Suppressor macrophage (primary cell): ENCODE results near the gene CNTROB.

Experiments
- DNase-seq, 4 experiments: peaks; one replicate each; pipeline ENCODE4 v3.0.0-alpha.2; 2020 to 2022

CNTROB gene

GRCh38 chr17:7987112-7987893 is 55.3 kb downstream of the CNTROB start:
- DNase-seq = no peak

- DNase-seq = peak; percentile 83 to 95 (median 92)
These were observed 56.8 kb downstream of the CNTROB start for GRCh38 chr17:7988750-7989178.

- peak; percentile 78 to 91 (median 88) for DNase-seq
These were observed 58.0 kb downstream of the CNTROB start for GRCh38 chr17:7989781-7990655.

GRCh38 chr17:7992516-7992915 is 60.5 kb downstream of the CNTROB start:
- no peak for DNase-seq

GRCh38 chr17:7992924-7993323 is 60.9 kb downstream of the CNTROB start:
- DNase-seq = peak; percentile 19 to 48 (median 36)

GRCh38 chr17:7993972-7994589 is 62.1 kb downstream of the CNTROB start:
- DNase-seq = no peak

GRCh38 chr17:7995724-7996123 is 63.7 kb downstream of the CNTROB start:
- no peak for DNase-seq

- DNase-seq = peak in 3 of 4 experiments; percentile 29 to 45 (median 33)
These were observed 65.2 kb downstream of the CNTROB start for GRCh38 chr17:7997186-7997585.
